Activated naive CD4-positive, alpha-beta T cell treated with anti-CD3 and anti-CD28 coated beads, Interleukin-2, amount 50 U/mL, for 72 hours (primary cell): ENCODE data around the gene BOLA3. TPM values are rescaled to one million over a fixed set of nuclear protein-coding genes. Genes with fewer than 3 reads are reported as not detected.
"Not testable (repeated sequence)": the region's sequence is repeated elsewhere in the genome, so short reads cannot be mapped to it uniquely, and the experiment has no call there.

Experiments
- ATAC-seq, 2 donors: fragments of 150-1000 bp; cut with Tn5 transposase; 2 replicates each; pipeline ENCODE4 v1.10.0; 2021; ENCODE audit warnings: mild to moderate bottlenecking in 2 of 2, moderate library complexity in 2 of 2
- DNase-seq, 2 donors: peaks; one replicate each; pipeline ENCODE4 v3.0.0; 2021 to 2022; ENCODE audit warnings: low spot score in 2 of 2
- H3K27ac Mint-ChIP-seq, 2 donors: one replicate each; pipeline ENCODE4 v1.8.0; 2022; ENCODE audit warnings: mild to moderate bottlenecking in 2 of 2, mixed read lengths in 2 of 2
- H3K36me3 Mint-ChIP-seq, 2 donors: one replicate each; pipeline ENCODE4 v1.8.0; 2022; ENCODE audit warnings: mixed read lengths in 2 of 2
- H3K9me3 Mint-ChIP-seq, 2 donors: one replicate each; pipeline ENCODE4 v1.8.0; 2022; ENCODE audit warnings: mixed read lengths in 2 of 2
- total RNA-seq, 2 donors: library from RNA; stranded (reverse); gene quantifications; one replicate each; pipeline ENCODE4 v1.2.3, GENCODE V29; 2022

BOLA3 gene, protein sequence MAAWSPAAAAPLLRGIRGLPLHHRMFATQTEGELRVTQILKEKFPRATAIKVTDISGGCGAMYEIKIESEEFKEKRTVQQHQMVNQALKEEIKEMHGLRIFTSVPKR
- total RNA-seq = 10 to 100 TPM; 15.8 to 96.7 TPM

DNA sequence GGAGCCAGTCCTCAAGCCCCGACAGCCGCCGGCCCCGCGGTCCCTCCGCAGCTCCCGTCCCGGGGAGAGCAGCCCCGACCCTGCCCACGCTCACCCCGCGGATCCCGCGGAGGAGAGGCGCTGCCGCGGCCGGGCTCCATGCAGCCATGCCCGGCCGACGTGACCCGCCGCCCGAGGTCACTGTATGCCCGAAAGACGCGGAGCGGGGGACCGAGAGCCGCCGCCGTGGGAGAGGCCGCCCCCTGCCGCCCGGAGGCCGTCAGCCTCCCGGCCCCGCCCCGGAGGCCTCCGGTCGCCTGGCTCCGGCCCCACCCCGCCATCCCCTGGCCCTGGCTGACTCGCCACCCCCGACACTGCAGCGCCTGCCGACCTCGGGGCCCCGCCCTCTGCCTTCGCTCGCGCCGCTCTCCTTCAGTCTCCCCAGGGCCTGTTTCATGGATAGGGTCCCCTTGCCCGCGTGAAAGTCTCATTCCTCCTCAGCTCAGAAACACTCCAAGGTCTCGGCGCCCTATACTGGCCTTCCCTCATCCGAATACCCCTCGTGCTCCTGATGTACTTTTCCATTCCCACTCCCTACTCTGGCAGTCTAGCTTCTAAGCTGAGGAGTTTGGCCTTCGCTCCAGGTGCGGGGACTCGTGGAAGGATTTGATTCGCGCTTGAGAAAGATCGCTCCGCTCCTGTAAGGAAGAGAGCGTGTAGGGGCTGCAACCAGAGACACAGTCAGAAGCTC is at the start of gene BOLA3:
BOLA3 (minus strand) TSS at position 186 of the 730 bp plus-strand sequence; CDS start at position 148, 38 bp downstream.
- Mint-ChIP-seq H3K27ac (no peak within 1 kb of the TSS), H3K9me3 (no peaks in the 10 kb centered on the region), H3K36me3 (no peaks in the 10 kb centered on the region)
- ATAC-seq (peak; percentile 90 to 94), DNase-seq (peak; percentile 89 to 91)

DNA sequence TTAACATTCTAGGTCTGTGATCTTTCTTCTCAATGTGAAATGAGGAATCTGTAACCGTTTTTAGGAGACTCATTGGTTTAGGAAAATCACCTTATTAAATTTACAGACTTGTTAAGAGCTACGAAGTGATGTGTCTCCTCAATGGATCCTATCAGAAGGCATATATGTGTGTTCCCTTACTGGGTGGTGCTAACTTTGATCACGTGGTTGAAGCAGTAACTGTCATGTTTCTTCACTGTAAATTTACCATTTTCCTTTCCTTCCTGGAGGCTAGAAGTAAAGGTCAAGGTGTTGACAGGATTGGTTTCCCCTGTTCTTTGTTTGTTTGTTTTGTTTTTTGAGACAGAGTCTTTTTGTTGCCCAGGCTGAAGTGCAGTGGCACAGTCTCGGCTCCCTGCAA is 49.3 kb upstream of the BOLA3 start:
- ATAC-seq = no peak
- Mint-ChIP-seq H3K27ac (peak overlapping the region; percentile 29 to 97), H3K36me3 (peaks cover 29 to 43% of the 10 kb centered on the region in 2 donors), H3K9me3 (peaks cover 3 to 5% of the 10 kb centered on the region in 2 donors)
- DNase-seq = no peak

DNA sequence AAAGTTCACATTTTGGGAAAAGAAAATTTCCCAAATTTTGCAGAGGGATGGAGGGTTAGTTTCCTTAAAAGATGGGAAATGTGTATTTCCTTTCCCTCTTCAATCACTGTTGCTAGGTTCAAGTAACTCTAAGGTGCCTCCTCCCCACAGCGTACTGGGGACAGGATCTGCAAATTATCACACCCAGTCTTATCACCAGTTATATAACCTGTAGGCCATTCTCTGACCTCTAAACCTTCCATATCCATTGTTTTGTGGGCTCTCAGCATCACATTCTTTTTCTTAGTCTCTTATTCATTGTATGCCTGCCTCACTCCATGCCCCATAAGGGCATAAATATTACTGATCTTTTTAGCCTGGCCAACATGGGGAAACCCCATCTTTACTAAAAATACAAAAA is 47.1 kb upstream of the BOLA3 start:
- H3K9me3 Mint-ChIP-seq = peaks cover 3 to 5% of the 10 kb centered on the region in 2 donors
- DNase-seq (no peak), ATAC-seq (no peak)
- peaks cover 19 to 22% of the 10 kb centered on the region in 2 donors for H3K36me3 Mint-ChIP-seq
- no peak overlapping the region for H3K27ac Mint-ChIP-seq

DNA sequence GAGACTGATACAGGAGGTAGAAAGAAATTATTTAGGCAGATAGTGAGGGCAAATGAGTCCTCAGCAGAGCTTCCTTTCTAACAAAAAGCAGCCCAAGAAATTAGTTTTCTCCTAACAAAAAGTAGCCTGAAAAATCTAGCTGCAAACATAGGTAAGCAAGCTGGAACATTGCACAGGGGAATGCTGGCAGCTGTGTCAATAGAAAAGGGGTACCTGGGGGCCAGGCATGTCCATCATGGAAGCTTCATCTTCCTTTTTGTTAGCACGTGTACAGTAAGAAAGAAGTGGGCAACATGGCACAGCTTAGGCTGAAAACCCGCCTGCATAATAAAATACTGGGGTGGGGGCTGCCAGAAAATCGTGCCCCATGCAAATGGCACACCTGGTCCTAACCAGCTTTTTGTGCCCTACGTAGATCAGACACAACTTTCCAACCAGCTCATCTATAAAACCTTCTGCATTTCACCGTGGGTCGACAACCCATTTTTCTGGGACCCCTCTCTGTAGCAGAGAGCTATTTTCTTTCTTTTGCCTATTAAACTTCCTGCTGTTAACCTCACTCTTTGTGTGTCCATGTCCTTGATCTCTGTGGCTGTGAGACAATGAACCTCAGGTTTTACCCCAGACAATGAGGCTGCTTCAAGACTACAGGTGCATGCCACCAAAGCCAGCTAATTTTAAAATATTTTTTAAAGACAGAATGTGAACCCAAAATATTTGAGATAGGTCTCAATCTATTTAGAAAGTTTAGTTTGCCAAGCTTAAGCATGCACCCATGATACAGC is 44.1 kb upstream of the BOLA3 start:
- no peaks in the 10 kb centered on the region for H3K9me3 Mint-ChIP-seq
- DNase-seq (no peak), ATAC-seq (no peak)
- no peaks in the 10 kb centered on the region for H3K36me3 Mint-ChIP-seq
- no peak overlapping the region for H3K27ac Mint-ChIP-seq

DNA sequence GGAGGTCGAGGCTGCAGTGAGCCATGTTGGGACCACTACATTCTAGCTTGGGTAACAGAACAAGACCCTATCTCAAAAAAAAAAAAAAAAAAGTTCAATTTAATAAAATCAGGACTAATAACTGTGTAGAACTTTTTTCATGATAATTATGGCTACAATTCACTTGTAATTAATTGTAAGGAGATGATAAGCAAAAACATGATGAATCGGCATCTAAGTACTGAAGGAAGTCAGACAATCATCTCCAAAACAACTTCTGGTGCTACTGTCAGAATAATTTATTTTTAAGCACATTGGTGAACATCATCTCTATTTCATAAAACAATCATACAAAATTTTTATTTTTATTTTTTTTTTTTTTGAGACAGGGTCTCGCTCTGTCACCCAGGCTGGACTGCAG is 41.0 kb upstream of the BOLA3 start:
- H3K27ac Mint-ChIP-seq = no peak overlapping the region
- peaks cover 0 to 4% of the 10 kb centered on the region in 2 donors for H3K9me3 Mint-ChIP-seq
- DNase-seq (no peak), ATAC-seq (no peak)
- H3K36me3 Mint-ChIP-seq = no peaks in the 10 kb centered on the region

DNA sequence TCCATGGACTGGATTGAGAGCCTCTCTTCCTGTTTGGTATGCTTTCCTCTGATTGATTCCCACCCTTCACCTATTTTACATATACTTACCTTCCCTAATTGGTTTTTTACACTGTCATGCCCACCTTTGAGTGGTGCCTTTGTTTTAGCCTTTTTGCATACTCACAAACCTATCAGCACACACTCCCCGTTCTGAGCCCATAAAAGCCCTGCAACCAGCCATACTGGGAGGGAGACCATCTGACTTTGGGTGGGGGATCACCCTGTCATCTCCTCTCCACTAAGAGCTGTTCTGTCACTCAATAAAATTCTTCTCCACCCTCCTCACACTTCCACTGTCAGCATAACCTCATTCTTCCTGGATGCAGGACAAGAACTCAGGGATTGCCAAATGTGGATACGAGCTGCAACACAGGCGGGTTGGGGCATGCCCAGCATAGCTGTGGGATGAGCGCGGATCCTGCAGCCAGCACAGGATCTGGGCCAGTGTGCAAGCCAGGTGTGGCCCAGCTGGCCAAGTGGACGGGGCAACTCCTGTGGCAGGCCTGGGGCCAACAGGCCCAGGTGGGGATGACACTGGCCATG is 40.4 kb upstream of the BOLA3 start:
- Mint-ChIP-seq H3K36me3 (no peaks in the 10 kb centered on the region), H3K27ac (no peak overlapping the region), H3K9me3 (peaks cover 0 to 4% of the 10 kb centered on the region in 2 donors)
- DNase-seq = no peak
- no peak for ATAC-seq

DNA sequence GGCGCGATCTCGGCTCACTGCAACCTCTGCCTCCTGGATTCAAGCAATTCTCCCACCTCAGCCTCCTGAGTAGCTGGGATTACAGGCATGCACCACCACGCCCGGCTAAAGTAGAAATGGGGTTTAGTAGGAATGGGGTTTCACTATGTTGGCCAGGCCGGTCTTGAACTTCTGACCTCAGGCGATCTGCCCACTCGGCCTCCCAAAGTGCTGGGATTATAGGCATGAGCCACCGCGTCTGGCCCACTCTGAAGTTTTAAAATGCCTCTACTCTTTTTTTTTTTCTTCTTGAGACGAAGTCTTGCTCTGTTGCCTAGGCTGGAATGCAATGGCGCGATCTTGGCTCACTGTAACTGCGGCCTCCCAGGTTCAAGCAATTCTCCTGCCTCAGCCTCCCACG is 39.0 kb upstream of the BOLA3 start:
- ATAC-seq, H3K36me3 Mint-ChIP-seq, DNase-seq, H3K9me3 Mint-ChIP-seq: not testable (repeated sequence)
- peak overlapping the region; percentile 62 to 91 for H3K27ac Mint-ChIP-seq

DNA sequence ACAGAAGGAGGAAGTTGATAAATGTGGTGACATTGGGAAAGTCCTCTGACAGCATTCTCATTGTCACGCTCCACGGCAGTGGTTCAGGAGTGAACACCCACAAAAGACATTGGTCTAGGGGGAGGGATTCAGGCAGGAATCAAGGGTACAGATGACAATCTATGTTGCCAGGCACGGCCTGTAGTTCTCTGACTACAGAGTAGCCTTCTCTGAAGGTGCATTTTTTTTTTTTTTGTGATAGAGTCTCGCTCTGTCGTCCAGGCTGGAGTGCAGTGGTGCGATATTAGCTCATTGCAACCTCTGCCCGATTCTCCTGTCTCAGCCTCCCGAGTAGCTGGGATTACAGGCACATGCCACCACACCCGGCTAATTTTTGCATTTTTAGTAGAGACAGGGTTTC is 38.3 kb upstream of the BOLA3 start:
- peaks cover 0 to 4% of the 10 kb centered on the region in 2 donors for H3K9me3 Mint-ChIP-seq
- peak overlapping the region; percentile 62 to 91 for H3K27ac Mint-ChIP-seq
- DNase-seq (peak; percentile 59 to 61), ATAC-seq (peak; percentile 99 to 100)
- no peaks in the 10 kb centered on the region for H3K36me3 Mint-ChIP-seq

DNA sequence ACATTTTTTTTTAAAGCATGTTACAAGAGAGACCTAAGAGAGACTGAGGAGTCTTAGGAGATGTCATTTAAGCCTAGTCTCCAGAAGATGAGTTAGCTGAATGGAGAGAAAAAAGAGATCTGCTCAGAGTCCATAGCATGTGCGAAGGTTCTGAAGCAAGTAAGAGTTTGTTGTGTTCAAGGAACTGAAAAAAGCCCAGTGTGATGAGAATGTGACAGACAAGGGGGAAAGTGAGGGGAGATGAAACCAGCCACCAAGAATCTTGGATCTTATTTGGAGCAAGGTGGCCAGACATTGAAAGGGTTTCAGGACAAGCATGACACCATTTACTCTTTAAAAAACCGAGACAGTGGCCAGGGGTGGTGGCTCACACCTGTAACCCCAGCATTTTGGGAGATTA is 36.2 kb upstream of the BOLA3 start:
- H3K9me3 Mint-ChIP-seq = peaks cover 0 to 4% of the 10 kb centered on the region in 2 donors
- no peak for ATAC-seq
- H3K27ac Mint-ChIP-seq = peak overlapping the region in 1 of 2 donors; percentile 62
- no peak for DNase-seq
- H3K36me3 Mint-ChIP-seq = no peaks in the 10 kb centered on the region

DNA sequence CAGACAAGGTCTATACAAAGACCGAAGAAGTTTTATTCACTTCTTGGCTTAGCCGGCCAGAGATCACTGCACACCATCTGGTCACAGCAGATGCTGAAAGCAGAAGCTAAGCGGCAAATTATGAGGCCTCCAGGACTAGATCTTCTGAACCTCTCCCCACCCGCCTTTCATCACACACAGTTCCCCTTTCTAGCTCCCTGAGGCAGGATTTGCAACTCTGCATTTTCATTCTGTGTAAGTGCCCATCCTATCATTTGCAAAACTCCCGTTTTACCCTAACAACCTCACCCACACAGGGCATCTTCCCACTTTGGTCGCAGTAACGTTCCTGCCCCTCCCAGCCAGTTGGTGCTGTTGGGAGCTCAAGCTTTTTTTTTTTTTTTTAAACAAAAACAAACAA is 34.0 kb upstream of the BOLA3 start:
- H3K9me3 Mint-ChIP-seq = peaks cover 0 to 4% of the 10 kb centered on the region in 2 donors
- H3K27ac Mint-ChIP-seq = no peak overlapping the region
- DNase-seq (no peak), ATAC-seq (no peak)
- H3K36me3 Mint-ChIP-seq = peaks cover 5 to 7% of the 10 kb centered on the region in 2 donors

DNA sequence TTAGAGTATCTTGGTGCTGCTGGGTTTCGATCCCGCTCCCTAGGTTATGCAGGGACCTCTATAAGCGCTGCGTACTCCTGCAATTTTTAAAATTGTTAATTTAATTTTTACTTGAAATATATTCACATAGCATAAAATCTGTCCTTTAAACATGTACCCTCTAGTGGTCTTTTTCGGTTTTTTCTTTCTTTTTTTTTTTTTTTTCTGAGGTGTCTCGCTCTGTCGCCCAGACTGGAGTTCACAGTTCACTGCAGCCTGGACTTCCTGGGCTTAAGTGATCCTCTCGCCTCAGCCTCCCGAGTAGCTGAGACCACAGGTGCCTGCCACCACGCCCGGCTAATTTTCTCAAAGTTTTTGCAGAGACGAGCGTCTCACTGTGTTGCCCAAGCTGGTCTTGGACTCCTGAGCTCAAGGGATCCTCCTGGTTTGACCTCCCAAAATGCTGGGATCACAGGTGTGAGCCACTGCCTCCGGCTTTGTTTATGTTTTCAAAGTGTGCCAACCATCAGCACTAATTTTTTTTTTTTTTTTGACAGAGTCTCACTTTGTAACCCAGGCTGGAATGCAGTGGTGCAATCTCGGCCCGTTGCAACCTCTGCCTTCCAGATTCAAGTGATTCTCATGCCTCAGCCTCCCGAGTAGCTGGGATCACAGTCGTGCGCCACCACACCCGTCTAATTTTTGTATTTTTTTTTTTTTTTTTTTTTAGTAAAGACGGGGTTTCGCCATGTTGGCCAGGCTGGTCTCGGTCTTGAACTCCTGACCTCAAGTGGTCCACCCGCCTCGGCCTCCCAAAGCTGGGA is 31.6 kb upstream of the BOLA3 start:
- H3K36me3 Mint-ChIP-seq = peaks cover 6 to 23% of the 10 kb centered on the region in 2 donors
- DNase-seq (peak in 1 of 2 donors; percentile 24), ATAC-seq (peak; percentile 19 to 31)
- peak overlapping the region; percentile 85 to 87 for H3K27ac Mint-ChIP-seq
- no peaks in the 10 kb centered on the region for H3K9me3 Mint-ChIP-seq

DNA sequence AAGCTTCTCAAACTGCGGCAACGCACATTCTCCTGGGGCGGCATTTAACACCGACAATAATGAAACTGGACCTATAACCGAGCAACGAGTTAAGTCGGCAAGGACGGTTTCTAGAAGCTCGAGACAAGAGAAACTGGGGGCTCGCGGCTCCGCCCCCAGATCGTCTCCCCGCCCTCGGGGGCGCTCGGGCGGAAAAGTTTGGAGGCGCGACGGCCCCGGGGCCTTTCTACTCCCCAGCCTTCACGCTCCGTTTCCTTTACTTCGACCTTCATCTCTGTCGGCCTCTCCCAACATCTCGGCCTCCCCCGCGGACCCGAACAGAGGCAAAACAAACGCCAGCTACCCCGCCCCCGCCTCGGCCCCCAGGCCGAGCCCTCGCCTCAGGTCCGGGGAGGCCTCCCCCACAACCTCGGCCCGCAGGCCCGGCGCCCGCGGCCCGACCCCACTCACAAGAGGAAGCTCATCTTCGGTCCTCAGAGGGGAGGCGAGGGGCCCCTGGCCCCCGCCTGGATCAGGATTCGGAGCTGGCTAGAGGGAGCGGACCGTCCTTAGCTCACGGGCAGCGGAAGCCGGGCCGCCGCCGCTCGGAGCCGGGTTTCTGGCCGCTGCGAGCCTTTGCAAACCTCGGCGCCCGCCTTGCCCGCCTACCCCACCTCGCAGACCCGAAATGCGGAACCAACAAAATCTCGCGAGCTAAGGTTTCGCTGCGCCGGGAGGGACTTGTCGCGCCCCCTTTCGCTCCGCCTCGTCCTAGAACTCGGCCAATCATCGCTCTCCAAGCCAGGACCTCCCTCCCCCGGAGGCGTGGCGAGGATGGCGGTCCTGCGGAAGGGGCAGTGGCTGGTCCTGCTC is 30.7 kb upstream of the BOLA3 start, which contains the start of gene MOB1A:
MOB1A (minus strand) TSS at position 669 of the 852 bp plus-strand sequence; CDS start at position 464, 205 bp downstream.
- Mint-ChIP-seq H3K9me3 (no peaks in the 10 kb centered on the region), H3K27ac (peak within 1 kb of the TSS; percentile 85 to 87), H3K36me3 (peaks cover 6 to 23% of the 10 kb centered on the region in 2 donors)
- DNase-seq (peak; percentile 98), ATAC-seq (peak; percentile 95 to 97)

DNA sequence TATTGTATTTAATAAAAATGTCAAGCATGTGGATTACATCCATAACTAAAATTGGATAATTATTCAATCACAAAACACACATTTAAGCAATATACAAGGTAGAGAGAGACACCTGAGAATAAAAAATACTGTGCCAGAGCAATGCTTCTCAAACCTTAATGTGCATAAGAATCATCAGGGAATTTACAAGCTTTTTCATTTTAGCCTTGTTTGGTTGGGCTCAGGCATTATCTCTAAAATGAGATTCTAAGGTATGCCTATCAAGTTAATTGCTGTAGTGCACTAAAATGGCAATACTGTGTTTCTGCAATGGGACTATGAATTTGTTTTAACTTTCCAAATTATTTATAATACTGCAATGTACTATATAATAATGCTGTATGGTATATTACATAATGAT is 30.0 kb upstream of the BOLA3 start:
- H3K9me3 Mint-ChIP-seq = no peaks in the 10 kb centered on the region
- ATAC-seq = no peak
- peaks cover 6 to 27% of the 10 kb centered on the region in 2 donors for H3K36me3 Mint-ChIP-seq
- H3K27ac Mint-ChIP-seq = peak overlapping the region; percentile 50 to 87
- DNase-seq = no peak

DNA sequence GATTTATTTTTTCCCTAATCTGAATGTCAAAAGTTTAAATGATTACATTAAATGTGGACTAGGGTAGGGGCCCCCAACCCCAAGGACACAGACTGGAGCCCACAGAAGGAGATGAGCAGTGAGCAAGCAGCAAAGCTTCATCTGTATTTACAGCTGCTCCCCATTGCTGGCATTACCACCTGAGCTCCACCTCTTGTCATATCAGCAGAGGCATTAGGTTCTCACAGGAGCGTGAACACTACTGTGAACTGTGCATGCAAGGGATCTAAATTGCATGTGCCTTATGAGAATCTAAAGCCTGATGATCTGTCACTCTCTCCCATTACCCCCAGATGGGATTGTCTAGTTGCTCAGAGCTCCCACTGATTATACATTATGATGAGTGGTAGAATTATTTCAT is 27.2 kb upstream of the BOLA3 start:
- Mint-ChIP-seq H3K9me3 (no peaks in the 10 kb centered on the region), H3K36me3 (peaks cover 10 to 37% of the 10 kb centered on the region in 2 donors), H3K27ac (peak overlapping the region in 1 of 2 donors; percentile 39)
- DNase-seq = no peak
- no peak for ATAC-seq

DNA sequence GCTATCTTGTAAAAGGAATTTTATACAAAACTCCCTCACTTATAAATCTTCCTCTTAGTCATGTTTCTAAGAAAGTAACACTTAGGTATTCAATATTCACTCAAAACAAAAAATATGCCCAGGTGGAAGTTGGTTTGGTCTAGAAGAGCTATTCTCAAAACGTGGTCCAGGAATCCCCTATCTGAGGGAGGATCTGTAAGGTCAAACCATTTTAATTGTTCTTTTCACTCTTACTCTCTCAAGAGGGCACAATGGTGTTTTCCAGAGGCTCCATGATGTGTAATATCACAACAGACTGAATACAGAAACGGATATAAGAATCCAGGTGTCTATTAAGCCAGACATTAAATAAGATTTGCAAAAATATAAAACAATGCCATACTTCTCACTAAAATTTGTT is 21.0 kb upstream of the BOLA3 start:
- Mint-ChIP-seq H3K36me3 (peaks cover 13 to 45% of the 10 kb centered on the region in 2 donors), H3K9me3 (no peaks in the 10 kb centered on the region), H3K27ac (peak overlapping the region; percentile 46 to 72)
- ATAC-seq (peak; percentile 71 to 83), DNase-seq (no peak)
